Activated CD4-positive, CD25-positive, alpha-beta regulatory T cell treated with anti-CD3 and anti-CD28 coated beads, Interleukin-2, amount 50 U/mL, for 16 hours (primary cell): ENCODE results near the gene CHST6.
"Not testable (repeated sequence)": the region's sequence is repeated elsewhere in the genome, so short reads cannot be mapped to it uniquely, and the experiment has no call there.

ENCODE experiments used
- DNase-seq: peaks from one replicate; pipeline ENCODE4 v3.0.0-alpha.2; 2020; ENCODE audit warnings: low read depth, low spot score

The CHST6 gene

GRCh38 chr16:75476817-75477216 is 18.4 kb downstream of the CHST6 start:
- DNase-seq, result no peak

GRCh38 chr16:75475420-75475847 is 19.8 kb downstream of the CHST6 start:
- DNase-seq, result no peak

- no peak for DNase-seq
Measured at GRCh38 chr16:75472908-75473877, 22.0 kb downstream of the CHST6 start.

GRCh38 chr16:75471723-75472633 is 23.3 kb downstream of the CHST6 start:
- no peak for DNase-seq

DNA sequence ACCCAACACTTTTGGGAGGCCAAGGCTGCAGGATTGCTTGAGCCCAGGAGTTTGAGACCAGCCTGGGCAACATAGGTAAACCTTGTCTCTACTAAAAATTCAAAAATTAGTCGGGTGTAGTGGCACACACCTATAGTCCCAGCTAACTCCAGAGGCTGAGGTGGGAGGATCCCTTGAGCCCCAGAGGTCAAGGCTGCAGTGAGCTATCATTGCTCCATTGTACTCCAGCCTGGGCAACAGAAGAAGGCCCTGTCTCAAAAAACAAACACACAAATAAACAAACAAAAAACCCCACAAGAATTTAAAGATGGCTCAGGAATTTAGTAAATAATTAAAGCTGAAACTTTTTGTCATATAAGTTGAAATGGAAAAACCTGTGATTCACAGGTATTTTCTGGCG is 28.5 kb downstream of the CHST6 start:
- DNase-seq, result no peak

GRCh38 chr16:75464122-75464918 is 30.9 kb downstream of the CHST6 start, which contains the start of gene TMEM170A:
Gene TMEM170A, minus strand, starts transcription at chr16:75464689. Its CDS starts 89 bp downstream, at chr16:75464600.
- peak; percentile 97 for DNase-seq

DNA sequence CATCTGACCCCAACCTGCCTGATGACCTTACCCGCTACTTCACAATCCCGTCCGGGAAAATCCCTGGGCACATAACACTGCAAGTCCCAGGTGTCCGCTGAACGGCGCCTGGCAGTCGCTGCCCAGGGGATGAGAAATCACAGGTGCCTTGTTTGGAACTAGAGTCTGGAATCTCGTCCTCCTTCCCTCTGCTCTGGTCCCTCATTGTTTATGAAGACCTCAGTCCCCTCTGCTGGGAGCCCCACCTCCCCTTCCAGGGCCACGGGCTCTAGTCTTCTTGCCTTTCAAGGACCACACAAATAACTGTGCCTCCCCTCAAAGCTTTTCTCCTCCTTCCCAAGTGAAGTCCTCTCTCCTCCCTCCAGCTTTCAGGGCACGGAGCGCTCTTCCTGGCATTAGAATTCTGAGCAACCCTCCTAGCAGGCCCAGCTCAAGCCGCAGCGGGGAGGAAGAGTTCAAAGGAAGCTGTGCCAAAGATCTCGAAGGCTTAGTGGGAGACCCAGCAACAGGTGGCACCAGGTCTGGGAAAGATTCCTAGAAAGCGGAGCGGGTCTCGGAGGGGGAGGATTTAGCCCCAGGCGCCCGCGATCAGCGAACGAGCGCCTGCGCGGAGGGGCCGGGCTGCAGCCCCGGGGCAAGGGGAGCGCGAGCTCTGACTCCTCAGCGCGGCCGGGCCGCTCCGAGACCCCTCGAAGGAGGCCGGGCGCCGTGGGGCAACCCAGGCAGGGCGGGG is 31.7 kb downstream of the CHST6 start:
- DNase-seq, result not testable (repeated sequence)

- no peak for DNase-seq
Measured at GRCh38 chr16:75462806-75463205, 32.4 kb downstream of the CHST6 start.

DNA sequence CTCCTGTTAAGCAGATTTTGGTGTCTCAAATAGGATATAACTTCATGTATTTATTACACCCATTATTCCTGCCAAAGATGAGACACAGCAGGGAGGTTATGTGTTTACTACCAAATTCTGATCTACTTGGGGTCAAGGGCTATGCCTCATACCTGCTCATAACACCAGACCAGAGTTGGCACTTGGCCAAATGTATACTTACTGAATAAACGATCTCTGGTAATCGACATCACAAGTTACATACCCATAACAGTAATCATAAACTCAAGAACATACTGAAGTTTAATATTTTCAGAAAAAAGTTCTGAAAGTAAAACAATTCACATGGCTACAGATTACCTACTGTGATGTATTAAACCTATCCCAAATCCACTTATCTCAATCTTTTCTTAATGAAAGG is 33.7 kb downstream of the CHST6 start:
- DNase-seq, result no peak

GRCh38 chr16:75460446-75460845 is 34.8 kb downstream of the CHST6 start:
- no peak for DNase-seq

- no peak for DNase-seq
Measured at GRCh38 chr16:75459691-75460090, 35.5 kb downstream of the CHST6 start.

DNA sequence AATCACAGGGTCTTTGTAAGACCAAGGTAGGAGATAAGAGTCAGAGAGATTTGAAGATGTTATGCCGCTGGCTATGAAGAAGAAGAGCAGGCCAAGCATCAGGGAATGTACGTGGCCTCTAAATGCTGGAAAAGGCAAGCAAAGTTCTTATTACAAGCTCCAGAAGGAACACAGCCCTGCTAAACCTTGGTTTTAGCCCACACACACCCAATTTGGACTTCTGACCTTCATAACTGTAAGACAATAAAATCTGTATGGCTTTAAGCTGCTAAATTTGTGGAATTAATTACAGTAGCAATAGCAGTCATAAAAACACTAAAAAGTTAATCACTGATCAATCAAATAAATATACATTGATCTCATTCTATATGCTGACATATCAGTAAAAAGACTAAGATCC is 36.8 kb downstream of the CHST6 start:
- no peak for DNase-seq

DNA sequence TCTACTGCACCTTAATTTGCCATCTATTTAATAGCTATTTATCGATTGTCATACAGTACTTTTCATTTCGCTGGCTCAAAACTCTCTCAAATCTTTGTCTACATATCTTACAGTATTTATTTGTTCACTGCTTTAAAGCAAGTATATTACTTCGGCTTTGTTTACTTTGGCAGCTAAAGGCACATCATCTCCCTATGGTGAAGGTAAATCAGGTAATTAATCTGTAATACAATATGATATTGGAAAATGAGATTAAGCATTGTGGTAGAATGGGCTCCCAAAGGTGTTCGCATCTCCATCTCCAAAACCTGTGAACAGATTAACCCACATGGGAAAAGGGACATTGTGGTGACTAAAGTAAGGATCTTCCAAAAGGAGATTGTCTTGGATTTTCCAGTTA is 37.2 kb downstream of the CHST6 start:
- no peak for DNase-seq

- DNase-seq, result no peak
Measured at GRCh38 chr16:75457485-75458021, 37.7 kb downstream of the CHST6 start.

DNA sequence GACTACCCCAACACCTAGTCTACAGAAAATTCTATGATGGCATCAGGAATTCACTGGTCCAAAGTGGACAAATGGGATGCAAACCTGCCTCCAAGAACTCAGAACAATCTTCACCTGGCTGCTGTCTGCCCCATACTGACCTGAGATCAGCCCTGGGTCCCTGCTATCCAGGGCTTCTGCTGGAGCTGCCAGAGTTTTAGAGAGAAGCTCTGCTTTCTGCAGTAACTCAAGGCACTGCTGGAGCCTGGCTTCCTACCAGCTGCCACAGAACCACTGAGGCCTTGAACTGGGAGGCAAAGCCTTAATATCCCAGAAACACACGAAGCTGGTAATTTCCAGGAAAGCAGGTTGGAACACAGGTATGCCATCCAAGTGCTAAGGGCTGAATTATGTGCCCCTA is 38.3 kb downstream of the CHST6 start:
- DNase-seq, result no peak

GRCh38 chr16:75456486-75456885 is 38.8 kb downstream of the CHST6 start:
- not testable (repeated sequence) for DNase-seq

- DNase-seq, result no peak
Measured at GRCh38 chr16:75455677-75456076, 39.6 kb downstream of the CHST6 start.

DNA sequence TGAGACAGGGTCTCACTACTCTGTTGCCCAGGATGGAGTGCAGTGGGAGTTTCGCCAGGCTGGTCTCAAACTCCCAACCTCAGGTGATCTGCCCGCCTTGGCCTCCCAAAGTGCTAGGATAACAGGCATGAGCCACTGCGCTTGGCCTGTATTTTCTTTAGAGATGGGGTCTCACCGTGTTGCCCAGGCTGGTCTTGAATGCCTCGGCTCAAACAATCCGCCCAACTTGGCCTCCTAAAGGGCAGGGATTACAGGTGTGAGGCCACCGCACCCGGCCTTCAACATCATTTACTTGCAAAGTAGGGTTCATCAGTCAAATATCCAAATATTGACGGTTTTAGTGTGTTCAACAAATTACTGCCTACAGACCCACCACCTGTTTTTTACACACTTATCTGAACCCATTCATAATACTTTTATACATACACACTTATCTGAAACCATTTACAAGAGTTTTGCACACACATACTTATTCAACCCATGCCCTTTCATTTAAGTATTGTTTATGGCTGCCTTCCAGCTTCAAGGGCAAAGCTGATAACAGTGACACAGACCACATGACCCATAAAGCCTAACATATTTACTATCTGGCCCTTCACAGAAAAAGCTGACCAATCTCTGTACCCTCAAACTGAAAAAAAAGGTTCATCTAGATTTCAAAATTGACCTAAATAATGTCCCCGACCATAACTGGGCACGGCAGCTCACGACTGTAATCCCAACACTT is 42.6 kb downstream of the CHST6 start:
- no peak for DNase-seq

DNA sequence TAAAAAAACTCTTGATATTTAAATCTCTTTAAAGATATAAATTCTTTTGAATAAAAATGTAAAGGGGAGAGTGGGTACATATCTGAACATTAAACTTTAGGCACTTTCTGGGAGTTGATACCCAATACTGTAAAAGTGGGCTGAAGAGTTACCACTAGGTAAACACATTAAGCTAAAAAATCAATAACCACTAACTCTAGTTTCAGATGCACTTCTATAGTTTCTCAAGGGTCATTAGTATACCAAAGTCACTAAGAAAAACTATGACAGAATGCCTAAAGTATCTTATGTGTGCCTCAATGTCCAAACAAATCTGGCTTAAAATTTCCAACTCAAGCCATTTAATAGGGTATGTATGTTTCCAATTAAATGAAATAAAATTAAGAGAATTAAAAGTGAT is 48.8 kb downstream of the CHST6 start:
- DNase-seq, result no peak

GRCh38 chr16:75445298-75445697 is 49.9 kb downstream of the CHST6 start:
- DNase-seq, result no peak
